HG02870 (cell line): ENCODE results near the gene RPSA.
A peak's percentile ranks its signal among the peaks of the same experiment; 100 is the strongest.
"Not testable (repeated sequence)": the region's sequence is repeated elsewhere in the genome, so short reads cannot be mapped to it uniquely, and the experiment has no call there.

Experiments
- ATAC-seq: cut with Tn5 transposase; IDR thresholded peaks from one replicate; pipeline ENCODE4 v1.9.1; 2021; ENCODE audit warnings: mild to moderate bottlenecking, moderate library complexity; ENCODE audit not compliant: unreplicated experiment

RPSA gene

DNA sequence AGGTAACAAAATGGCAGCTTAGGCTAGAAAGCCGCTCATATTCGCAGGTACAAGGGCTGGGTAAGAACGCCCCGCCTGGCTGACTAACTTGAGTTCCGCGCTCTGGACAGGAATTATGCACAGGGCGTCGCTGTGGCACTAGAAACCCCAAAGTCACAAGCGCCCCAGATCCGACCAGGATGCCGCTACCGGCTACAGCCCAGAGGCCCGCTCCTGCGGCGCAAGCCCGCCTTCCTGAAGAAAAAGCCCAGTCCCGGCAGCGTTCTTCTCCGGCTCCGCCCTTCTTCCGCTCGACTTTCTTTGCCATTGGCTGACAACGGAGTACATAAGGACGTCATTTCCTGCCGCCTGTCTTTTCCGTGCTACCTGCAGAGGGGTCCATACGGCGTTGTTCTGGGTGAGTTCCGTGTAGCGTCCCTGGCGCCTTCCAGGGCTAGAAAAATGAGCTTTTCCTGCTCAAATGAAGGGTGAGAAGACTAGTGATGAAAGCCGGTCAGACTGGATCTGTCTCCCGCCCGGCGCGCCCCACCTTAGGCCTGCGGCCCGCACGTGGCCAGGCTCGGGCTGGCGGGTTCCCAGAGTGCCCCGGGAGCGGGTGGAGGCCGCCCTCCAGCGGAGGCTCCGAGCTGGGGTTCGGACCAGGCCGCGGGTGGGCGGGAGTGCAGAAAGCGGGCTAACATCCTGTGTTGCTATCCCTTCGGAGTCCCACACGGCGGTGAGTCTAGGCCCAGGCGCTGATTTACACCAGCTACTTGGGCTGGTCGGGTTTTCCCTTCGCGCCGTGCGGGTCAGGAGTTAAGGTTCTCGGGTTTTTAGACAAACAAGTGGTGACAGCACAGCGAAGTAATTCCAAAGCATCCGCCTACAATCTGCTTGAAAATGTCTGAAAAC lies at the start of gene RPSA:
Gene RPSA (plus strand): TSS at position 353 of the 891 bp plus-strand sequence. CDS start 934 bp downstream, outside the sequence.
- ATAC-seq, result peak; percentile 90

GRCh38 chr3:39358333-39358732 lies 48.2 kb upstream of the RPSA start:
- ATAC-seq, result no peak

GRCh38 chr3:39361252-39361927 lies 45.1 kb upstream of the RPSA start:
- ATAC-seq, result peak; percentile 83

- no peak for ATAC-seq
Observed at GRCh38 chr3:39362192-39362591, 44.3 kb upstream of the RPSA start.

GRCh38 chr3:39362812-39363211 lies 43.7 kb upstream of the RPSA start:
- no peak for ATAC-seq

- not testable (repeated sequence) for ATAC-seq
Observed at GRCh38 chr3:39370450-39370849, 36.1 kb upstream of the RPSA start.

DNA sequence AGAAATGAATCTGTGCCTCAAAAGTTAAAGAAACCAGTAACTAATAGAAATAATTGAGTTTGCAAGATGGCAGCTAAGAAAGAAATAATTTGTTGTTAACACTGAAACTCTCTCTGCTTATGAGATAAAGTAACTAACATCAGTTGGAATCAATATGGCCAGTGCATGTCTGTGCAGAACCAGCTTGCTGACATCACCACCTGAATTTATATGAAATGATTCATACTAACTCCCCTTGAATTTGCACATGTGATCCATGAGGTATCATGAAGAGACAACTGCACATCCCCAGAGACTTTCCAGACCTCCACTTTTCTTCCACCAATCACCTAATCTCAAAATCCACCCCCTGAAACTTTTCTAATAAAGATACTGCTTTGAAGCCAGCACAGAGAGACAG lies 33.7 kb upstream of the RPSA start:
- no peak for ATAC-seq

DNA sequence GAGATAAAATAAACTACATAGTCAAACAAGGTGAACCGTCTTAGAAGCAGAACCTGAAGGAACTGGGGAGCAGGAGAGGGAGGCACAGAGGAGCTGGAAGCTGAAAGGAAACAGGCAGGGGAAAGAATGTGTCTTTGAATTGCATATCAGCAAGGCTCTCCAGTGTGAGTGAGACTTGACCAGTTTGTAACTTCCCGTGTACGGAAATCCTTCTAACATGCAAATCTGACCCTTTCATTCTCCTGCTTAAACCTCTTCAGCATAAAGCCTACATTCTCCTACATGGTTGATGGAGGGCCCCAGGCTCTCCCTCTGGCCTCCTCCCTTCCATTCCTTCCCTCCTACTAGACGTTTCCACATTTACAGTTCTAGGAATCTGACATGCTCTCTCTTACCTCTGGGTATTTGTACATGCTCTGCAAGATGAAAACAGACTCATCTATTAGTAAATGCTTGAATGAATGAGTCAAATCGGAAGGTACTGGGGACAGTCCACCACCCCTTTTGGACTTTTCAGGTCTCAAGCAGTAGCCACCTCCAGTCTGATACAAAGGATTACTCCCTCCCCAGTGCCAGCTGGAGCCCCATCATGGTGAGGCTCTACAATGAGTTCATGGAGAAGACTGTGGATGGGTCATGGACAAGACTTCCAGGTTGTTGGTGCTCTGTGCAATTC lies 29.4 kb upstream of the RPSA start:
- peak; percentile 60 for ATAC-seq

DNA sequence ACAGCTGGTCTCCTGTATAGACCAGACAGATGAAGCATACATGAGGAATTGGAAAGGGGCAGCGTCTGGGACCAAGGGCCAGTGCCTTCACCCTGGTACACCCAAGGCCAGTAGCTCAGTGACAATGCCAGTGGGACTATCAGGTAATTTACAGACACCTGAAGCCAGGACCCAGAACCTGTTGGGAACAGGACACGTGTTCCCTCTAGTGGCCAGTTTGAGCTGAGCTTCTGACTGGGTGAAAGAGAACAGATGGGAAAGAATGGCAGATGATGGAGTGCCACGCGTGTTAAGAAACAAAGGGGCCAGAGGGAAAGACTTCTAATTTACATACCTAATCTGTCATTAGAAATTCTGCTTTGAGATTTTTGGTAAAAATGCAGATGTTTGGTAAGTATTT lies 28.4 kb upstream of the RPSA start:
- ATAC-seq, result peak; percentile 42

DNA sequence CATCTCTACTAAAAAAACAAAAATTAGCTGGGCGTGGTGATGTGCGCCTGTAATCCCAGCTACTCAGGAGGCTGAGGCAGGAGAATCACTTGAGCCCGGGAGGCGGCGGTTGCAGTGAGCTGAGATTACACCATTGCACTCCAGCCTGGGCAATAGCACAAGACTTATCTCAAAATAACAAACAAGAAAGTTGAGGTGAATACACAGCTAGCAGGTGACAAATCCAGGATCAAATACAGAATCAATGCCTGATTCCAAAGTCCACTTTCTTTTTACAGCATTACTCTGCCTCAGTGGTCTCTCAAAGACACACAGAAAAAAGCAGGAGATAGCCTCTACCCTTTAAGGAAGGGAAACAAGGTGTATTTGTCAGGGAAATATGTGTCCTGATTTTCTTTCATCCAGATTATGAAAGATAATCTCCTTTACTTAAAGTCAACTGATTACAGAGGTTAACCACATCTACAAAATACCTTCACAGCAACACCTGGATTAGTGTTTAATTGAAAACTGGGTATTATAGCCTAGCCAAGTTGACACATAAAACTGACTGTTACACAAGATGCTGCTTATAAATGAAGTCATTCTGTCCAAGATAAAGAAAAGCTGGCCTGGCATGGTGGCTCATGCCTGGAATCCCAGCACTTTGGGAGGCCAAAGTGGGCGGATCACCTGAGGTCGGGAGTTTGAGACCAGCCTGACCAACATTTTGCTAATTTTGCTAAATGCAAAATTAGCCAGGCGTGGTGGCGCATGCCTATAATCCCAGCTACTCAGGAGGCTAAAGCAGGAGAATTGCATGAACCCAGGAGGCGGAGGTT lies 27.4 kb upstream of the RPSA start:
- no peak for ATAC-seq

DNA sequence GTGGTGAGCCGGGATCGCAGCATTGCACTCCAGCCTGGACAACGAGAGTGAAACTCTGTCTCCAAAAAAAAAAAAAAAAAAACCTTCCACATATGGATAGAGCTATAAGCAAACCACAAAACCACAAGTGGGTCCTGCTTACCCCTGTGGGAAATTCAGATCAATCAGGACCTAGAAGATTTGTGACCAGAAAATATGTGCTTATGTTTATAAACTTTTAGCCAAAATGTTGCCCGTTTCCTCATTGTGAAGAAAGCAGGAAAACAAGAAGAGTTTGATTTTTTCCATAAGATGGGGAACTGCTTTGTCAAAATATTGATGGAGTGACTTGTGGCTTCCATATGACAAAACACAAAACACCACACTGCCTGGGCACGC lies 26.8 kb upstream of the RPSA start:
- no peak for ATAC-seq

DNA sequence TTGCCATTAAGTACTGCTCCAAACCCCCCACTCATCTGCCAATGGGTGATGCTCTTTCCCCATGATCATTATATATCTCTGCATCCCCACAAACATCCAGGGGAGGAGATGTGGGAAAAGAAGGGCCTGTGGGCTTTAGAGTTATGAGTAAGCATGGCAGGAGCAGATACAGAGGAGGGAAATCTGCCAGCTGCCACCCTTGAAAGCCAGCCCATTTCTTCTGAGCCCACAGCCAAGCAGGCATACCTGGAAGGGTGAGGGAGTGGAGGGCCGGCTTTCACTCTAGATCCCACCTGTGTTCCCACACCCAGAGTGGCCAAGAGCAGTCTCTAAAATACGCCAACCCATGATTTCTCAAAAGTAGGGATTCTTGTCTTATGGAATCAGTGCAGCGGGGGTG lies 25.1 kb upstream of the RPSA start:
- no peak for ATAC-seq

DNA sequence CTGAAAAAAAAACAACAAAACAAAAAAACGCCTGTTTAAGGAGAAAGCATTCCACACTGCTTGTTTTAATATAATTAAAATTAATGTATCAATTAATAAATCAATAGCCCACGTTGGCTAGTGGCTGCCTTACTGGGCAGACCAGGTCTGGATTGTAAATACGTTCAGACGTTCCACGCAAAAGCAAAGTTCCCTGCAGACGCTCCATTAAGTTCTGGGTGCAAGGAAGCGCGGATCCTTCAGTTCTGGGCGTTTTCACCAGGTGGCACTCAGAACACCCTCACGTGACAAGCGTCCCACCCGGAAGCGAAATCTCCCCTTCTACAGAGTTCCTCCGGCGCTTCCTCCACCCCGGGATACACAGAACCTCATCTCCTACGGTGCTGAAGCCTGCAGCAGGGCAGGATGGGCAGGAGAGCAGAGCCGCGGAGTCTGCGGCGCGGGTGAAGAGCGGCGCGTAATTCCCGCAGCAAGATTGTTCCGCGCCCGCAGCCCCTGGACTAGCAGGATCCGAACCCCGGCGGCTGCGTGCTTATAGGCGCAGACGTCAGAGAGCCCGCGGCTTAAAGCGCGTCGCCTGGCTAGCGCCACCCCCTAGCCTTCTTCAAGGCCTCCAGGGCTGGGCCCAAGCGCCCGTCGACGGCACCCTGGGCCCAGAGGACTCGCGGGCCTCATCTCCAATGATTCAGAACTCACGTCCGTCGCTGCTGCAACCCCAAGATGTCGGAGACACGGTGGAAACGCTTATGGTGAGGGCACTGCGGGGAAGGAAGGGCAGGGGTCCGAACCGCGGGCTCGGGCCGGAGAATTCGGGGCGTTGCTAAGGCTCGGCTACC lies 23.3 kb upstream of the RPSA start, which contains the start of gene SLC25A38:
Gene SLC25A38 (plus strand): TSS at position 326 of the 836 bp plus-strand sequence. CDS start 355 bp downstream, at position 681.
- peak; percentile 63 for ATAC-seq

- ATAC-seq, result peak; percentile 66
Observed at GRCh38 chr3:39383881-39384664, 22.4 kb upstream of the RPSA start.

DNA sequence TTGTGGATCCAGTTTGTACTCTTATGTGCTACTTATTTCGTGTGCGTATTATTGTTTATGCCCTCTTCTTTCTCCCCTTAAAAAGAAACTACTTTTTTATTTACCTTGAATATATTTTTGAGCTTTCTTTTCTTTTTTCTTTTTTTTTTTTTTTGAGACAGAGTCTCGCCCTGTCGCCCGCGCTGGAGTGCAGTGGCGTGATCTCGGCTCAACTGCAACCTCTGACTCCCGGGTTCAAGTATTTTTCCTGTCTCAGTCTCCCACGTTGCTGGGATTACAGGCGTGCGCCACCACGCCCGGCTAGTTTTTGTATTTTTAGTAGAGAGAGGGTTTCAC lies 21.9 kb upstream of the RPSA start:
- ATAC-seq, result no peak

- ATAC-seq, result no peak
Observed at GRCh38 chr3:39385456-39386090, 20.9 kb upstream of the RPSA start.

- ATAC-seq, result no peak
Observed at GRCh38 chr3:39386318-39386717, 20.2 kb upstream of the RPSA start.

DNA sequence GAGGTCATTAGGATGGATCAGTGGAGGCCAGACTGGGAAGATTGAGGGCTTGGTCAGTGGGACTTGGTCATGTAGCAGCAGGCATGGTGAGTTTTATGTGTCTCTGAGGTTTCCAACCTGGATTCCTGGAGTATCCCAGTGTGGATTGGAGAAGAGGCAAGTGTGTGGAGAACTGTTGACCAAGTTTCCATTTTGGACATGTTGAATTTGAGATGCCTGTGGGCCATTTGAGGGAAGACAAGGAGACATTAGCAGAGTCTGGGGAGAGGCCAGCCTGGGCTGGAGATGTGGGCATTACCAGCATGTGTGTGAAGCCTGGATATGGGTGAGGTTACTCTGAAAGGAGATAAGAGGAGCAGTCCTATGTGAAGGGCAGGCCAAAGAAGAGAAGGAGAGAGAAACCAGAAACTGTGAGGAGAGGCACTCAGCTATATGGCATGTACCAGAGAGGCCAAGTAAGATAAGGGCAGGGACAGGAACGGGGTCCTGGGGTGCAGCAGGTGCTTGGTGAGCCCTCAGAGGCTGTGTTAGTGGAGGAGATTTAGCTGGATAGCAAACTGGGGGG lies 19.0 kb upstream of the RPSA start:
- no peak for ATAC-seq
